Activated T-helper 2 cell treated with anti-CD3 and anti-CD28 coated beads, Interferon-gamma antibody, Interleukin-2, Interleukin-4, amounts not matched to agents 10 μg/mL and 5 μg/mL and 100 μg/mL, durations not matched to agents 14 hours and 24 hours and 36 hours (primary cell): ENCODE results near the gene SEPTIN1. TPM values are rescaled to one million over a fixed set of nuclear protein-coding genes. Genes with fewer than 3 reads are reported as not detected.

Experiments used
- DNase-seq: peaks from one replicate; pipeline ENCODE4 v3.0.0; 2021; ENCODE audit warnings: low spot score
- H3K27ac Mint-ChIP-seq: one replicate; pipeline ENCODE4 v1.8.0; 2021; ENCODE audit warnings: mixed read lengths
- H3K27me3 Mint-ChIP-seq: one replicate; pipeline ENCODE4 v1.8.0; 2021; ENCODE audit warnings: low read depth, mixed read lengths
- H3K36me3 Mint-ChIP-seq: one replicate; pipeline ENCODE4 v1.8.0; 2021; ENCODE audit warnings: low read depth, mixed read lengths
- H3K4me1 Mint-ChIP-seq: one replicate; pipeline ENCODE4 v1.8.0; 2021; ENCODE audit warnings: low read depth, mixed read lengths
- H3K4me3 Mint-ChIP-seq: one replicate; pipeline ENCODE4 v1.8.0; 2021; ENCODE audit warnings: low read depth, mild to moderate bottlenecking, moderate library complexity, mixed read lengths
- H3K9me3 Mint-ChIP-seq: one replicate; pipeline ENCODE4 v1.8.0; 2021; ENCODE audit warnings: mixed read lengths
- intact Hi-C: fragments of 100-400 bp; cut with micrococcal nuclease; formaldehyde crosslinking; loops from one replicate; pipeline ENCODE4 v1.15.1; 2023
- total RNA-seq: library from RNA; stranded (reverse); gene quantifications from 2 replicates; pipeline ENCODE4 v1.2.3, GENCODE V29; 2022

The SEPTIN1 gene
- total RNA-seq, 1 donor from 2014 or later: 173 TPM

DNA sequence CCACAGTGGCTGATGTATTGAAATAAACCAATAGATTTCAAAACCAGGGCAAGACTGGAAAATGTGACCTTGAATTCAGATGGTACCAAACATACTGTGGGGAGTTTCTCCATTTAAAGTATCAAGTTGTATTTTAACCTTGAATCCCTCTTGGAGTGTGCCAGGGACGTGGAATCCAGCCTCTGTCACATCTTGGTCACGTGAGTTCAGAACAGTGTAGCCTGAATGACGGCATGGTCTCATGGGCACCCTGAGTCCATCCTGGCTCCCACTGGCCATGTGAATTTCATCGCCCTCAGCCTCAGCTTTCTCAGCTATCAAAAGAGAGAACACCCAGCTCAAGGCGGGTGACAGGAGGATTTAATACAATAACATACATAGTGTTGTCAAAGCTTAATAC, 31.8 kb upstream of the SEPTIN1 start:
- Mint-ChIP-seq H3K4me3 (no peak overlapping the region), H3K36me3 (peaks cover 51% of the 10 kb centered on the region), H3K4me1 (peaks cover 36% of the 10 kb centered on the region), H3K27me3 (no peaks in the 10 kb centered on the region), H3K9me3 (no peaks in the 10 kb centered on the region), H3K27ac (no peak overlapping the region)
- intact Hi-C loops: no loop called here
- no peak for DNase-seq

DNA sequence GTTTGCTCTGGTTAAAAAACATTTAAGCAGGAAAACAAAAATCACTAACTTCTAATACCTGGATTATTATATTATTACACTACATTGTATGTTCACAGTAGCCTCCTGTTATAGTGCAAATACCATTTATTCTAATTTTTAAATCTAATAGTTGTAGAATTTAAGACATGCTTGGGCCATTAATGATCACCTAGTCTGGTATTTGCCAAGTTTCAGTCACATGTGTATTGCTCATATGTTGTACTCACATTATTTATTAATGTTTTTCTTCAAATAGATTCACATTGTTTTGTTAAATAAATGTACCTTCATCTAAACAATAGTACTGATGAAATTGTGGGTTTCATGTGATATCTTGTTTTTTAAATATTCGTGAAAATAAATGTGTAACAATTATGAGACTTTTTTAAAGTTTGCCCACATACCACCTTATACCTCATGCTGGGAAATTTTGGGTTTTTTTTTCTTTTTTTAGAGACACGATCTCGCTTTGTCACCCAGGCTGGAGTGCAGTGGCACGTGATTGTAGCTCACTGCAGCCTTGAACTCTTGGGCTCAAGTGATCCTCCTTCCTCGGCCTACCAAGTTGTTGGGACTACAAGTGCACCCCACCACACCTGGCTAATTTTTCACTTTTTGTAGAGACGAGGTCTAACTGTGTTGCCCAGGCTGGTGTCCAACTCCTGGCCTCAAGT, 30.9 kb upstream of the SEPTIN1 start:
- DNase-seq: no peak

DNA sequence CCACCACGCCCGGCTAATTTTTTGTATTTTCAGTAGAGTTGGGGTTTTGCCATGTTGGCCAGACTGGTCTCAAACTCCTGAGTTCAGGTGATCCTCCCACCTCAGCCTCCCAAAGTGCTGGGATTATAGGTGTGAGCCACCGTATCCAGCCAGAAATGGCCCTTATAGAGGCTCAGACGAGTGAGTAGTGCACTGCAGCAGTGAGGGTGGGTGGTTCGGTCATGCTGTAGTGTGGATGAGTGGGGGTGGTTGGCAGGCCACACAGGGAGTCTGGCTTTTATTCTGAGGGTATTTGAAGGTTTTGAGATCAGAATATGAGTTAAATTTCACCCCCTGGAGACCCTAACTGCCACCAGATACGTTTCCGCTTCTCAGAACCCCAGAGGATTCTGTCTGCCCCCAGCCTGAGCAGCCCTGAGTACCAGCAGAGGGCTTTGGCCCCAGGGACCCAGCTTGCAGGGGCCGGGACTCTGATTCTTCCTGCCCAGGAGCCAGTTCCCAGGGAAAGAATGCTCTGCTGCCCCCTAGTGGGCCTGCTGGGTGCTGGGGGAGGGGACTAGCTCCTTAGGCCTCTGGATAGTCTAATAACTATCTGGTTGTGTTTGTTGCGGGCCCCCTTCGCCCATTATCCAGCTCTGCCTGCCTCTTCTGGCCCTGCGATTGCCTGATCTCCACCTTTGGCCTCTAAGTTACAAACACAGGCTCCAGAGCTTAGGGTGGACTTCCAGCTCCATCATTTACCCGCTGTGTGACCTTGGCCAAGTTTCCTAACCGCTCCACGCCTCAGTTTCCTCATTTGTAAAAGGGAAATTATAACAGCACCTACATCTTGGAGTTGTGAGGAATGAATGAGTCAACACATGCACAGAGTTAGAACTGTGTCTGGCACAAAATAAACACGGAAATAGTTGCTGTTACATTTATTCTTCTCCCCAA, 27.0 kb upstream of the SEPTIN1 start:
- H3K4me3 Mint-ChIP-seq: peak overlapping the region; percentile 80
- peak overlapping the region; percentile 22 for H3K27ac Mint-ChIP-seq
- H3K36me3 Mint-ChIP-seq: peaks cover 32% of the 10 kb centered on the region
- H3K9me3 Mint-ChIP-seq: no peaks in the 10 kb centered on the region
- H3K27me3 Mint-ChIP-seq: no peaks in the 10 kb centered on the region
- DNase-seq: peak; percentile 85
- intact Hi-C loops: loop anchor here (1.0 to 10.0 kb wide), 5 partner anchors 9 to 315 kb away; partner anchors contain the start of genes CD2BP2, MAPK3, TBC1D10B and TBX6
- H3K4me1 Mint-ChIP-seq: peaks cover 29% of the 10 kb centered on the region

More for the DNA sequence above, 30.9 kb upstream of the SEPTIN1 start:
- intact Hi-C loops: no loop called here
- H3K36me3 Mint-ChIP-seq: peaks cover 49% of the 10 kb centered on the region
- H3K4me3 Mint-ChIP-seq: no peak overlapping the region
- H3K4me1 Mint-ChIP-seq: peaks cover 39% of the 10 kb centered on the region
- no peaks in the 10 kb centered on the region for H3K9me3 Mint-ChIP-seq
- peak overlapping the region; percentile 53 for H3K27ac Mint-ChIP-seq
- no peaks in the 10 kb centered on the region for H3K27me3 Mint-ChIP-seq

DNA sequence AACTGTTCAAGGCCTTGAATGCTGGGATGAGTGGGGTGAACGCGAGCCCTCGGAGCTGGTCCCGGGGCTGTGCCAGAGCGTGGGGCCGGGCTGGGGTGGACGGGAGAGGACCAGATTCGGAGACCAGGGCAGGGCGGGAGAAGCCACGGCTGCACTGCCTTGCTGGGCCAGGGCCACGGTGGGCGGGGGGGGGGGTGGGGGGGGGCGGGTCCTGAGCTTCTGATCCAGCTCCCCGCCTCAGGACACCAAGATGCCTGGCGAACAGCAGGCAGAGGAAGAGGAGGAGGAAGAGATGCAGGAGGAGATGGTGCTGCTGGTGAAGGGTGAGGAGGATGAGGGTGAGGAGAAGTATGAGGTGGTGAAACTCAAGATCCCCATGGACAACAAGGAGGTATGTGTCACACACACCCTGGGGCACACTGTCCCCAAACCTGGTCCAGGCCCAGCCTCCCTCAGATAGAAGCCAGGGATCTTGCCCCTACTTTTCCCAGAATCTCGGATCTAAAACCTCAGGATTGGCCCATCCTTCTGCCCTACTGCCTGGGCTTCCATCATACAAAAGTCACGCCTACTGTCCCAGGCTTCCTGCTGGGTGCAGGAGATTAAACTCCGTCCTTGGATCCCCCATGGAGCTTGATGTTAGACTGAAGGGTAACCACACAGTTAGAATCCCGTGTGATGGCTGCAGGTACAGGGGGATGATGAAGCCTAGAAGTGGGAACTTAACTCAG, 25.6 kb upstream of the SEPTIN1 start:
- DNase-seq: no peak
- intact Hi-C loops: loop anchor here (2.0 to 10.0 kb wide), 6 partner anchors 23 to 313 kb away; partner anchors contain the start of genes CD2BP2, DCTPP1, MAPK3 and TBC1D10B
- H3K27ac Mint-ChIP-seq: peak overlapping the region; percentile 79

DNA sequence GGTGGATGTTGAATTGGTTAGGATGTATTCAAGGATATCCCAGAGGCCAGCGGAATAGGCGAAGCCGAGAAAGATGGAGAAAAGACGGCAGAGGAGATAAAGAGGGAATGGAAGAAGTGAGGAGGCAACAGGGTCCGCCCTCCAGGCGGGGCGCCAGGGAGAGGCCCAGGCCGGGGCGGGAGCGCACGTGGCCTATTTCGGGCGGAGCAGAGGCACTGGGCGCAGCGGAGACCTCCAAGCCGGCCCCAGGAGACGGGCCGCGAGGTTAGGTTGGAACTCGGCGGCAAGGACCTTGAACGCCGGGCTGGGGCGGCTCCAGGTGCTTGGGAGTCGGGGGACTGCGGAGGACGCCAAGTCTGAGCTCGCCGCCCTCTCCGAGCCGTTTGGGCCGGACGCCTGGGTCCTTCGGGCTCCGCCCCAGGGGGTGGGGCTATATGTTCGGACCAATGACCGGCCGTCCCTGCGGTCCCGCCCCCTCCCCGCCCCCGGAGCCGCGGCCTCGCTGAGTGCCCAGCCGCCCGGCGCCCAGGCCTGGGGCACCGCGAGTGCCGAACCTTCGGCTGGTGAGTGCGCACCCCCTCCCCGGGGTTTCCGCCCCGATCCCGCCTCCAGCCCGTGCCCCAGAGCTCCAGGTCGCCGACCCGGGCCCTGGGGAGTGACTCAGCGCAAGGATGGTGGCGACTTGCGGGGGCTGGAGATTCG, 24.9 kb upstream of the SEPTIN1 start, which contains the start of gene ZNF771:
Gene ZNF771 (plus strand): TSS at position 505 of the 702 bp plus-strand sequence. CDS start 448 bp downstream, outside the sequence.
- no peaks in the 10 kb centered on the region for H3K9me3 Mint-ChIP-seq
- peak within 1 kb of the TSS; percentile 95 for H3K4me3 Mint-ChIP-seq
- peaks cover 21% of the 10 kb centered on the region for H3K36me3 Mint-ChIP-seq
- peak; percentile 82 for DNase-seq
- H3K27me3 Mint-ChIP-seq: no peaks in the 10 kb centered on the region
- intact Hi-C loops: loop anchor here (2.0 to 10.0 kb wide), 5 partner anchors 24 to 312 kb away; partner anchors contain the start of genes CD2BP2, DCTPP1, MAPK3 and TBX6
- peaks cover 28% of the 10 kb centered on the region for H3K4me1 Mint-ChIP-seq
- peak within 1 kb of the TSS; percentile 97 for H3K27ac Mint-ChIP-seq

More for the DNA sequence above, 25.6 kb upstream of the SEPTIN1 start:
- Mint-ChIP-seq H3K4me1 (peaks cover 28% of the 10 kb centered on the region), H3K9me3 (no peaks in the 10 kb centered on the region), H3K4me3 (peak overlapping the region; percentile 80), H3K27me3 (no peaks in the 10 kb centered on the region), H3K36me3 (peaks cover 23% of the 10 kb centered on the region)

DNA sequence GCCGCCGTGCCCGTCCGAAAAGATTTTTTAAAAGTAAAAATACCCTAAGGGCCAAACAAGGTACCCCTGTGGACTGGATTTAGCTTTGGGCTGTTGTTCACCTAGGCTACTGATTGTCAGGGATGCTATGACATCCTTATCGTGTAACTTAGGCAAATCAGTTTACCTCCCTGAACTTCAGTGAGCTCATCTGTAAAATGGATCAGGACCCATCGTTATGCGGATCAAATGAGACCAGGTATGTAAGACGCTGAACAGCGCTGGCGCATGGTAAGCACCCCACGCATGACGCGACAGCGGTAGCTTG, 24.4 kb upstream of the SEPTIN1 start:
- peaks cover 17% of the 10 kb centered on the region for H3K36me3 Mint-ChIP-seq
- H3K9me3 Mint-ChIP-seq: no peaks in the 10 kb centered on the region
- H3K27ac Mint-ChIP-seq: peak overlapping the region; percentile 97
- peak overlapping the region; percentile 95 for H3K4me3 Mint-ChIP-seq
- H3K27me3 Mint-ChIP-seq: no peaks in the 10 kb centered on the region
- H3K4me1 Mint-ChIP-seq: peaks cover 24% of the 10 kb centered on the region
- no peak for DNase-seq
- intact Hi-C loops: loop anchor here (2.0 to 10.0 kb wide), 5 partner anchors 24 to 312 kb away; partner anchors contain the start of genes CD2BP2, DCTPP1, MAPK3 and TBX6

DNA sequence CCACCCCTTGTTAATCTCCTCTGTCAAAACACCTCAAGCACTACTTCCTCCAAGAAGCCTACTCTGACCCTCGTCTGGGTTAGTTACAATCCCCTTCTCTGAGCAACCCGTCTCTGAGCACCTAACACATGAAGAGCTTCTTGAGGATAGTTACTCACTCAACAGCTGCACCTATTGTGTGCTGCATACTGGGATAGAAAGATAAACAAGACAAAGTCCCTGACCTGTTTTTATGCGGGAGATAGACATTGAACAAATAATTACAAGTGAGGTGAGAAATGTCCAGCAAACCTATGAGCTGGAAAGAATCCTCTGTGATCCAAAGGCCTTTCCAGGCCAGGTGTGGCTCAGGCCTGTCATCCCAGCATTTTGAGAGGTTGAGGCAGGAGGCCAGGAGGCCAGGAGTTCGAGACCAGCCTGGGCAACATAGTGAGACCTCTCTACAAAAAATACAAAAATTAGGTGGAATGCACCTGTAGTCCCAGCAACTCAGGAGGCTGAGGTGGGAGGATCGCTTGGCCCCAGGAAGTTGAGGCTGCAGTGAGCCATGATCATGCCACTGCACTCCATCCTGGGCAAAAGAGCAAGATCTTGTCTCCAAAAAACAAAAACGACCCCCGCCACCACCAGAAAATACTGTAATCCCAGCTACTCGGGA, 19.5 kb upstream of the SEPTIN1 start:
- peak overlapping the region; percentile 40 for H3K27ac Mint-ChIP-seq
- intact Hi-C loops: loop anchor here (10.0 kb wide), 2 partner anchors 47 to 307 kb away; partner anchors contain the start of genes CD2BP2, TBX6 and YPEL3

DNA sequence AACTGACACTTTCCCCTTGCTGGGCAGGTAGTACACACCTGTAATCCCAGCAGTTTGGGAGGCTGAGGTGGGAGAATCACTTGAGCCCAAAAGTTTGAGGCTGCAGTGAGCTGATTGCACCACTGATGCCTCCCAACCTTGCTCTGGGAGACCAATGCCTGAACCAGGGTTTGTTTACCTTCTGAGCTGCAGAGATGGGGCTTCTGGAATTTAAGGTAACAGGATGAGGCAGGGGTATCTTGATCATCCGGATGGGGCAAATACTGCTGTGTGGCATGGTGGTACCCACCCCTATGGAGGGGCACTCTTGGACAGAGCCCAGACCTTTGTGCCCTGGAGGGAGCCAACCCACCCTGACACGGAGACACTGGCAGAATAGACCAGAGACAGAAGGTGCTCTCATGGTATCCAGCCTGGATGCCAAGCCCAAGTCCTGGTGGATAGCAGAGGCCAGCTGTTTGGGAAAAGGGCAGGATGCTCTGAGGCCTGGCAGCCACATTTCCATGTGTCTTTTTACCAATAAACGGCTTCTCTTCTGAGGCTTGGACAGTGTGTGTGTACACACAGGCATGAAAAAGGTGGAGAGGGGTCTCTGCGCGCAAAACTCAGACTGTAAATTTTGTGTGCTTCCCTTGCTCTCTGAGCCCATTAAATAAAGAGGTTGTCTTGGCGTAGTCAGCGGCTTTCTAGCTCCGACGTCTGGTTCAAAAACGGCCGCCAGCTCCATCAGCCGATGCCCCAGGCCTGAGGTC, 17.2 kb upstream of the SEPTIN1 start:
- H3K36me3 Mint-ChIP-seq: peaks cover 28% of the 10 kb centered on the region
- intact Hi-C loops: loop anchor here (1.0 to 10.0 kb wide), 3 partner anchors 10 to 305 kb away; partner anchors contain the start of genes CD2BP2, TBX6 and YPEL3
- H3K4me3 Mint-ChIP-seq: peak overlapping the region; percentile 86
- no peak for DNase-seq
- no peaks in the 10 kb centered on the region for H3K27me3 Mint-ChIP-seq
- H3K9me3 Mint-ChIP-seq: no peaks in the 10 kb centered on the region
- peaks cover 39% of the 10 kb centered on the region for H3K4me1 Mint-ChIP-seq
- peak overlapping the region; percentile 88 for H3K27ac Mint-ChIP-seq

More for the DNA sequence above, 19.5 kb upstream of the SEPTIN1 start:
- DNase-seq: no peak
- no peaks in the 10 kb centered on the region for H3K27me3 Mint-ChIP-seq
- H3K4me3 Mint-ChIP-seq: peak overlapping the region; percentile 61
- H3K36me3 Mint-ChIP-seq: peaks cover 21% of the 10 kb centered on the region
- H3K4me1 Mint-ChIP-seq: peaks cover 31% of the 10 kb centered on the region
- no peaks in the 10 kb centered on the region for H3K9me3 Mint-ChIP-seq

DNA sequence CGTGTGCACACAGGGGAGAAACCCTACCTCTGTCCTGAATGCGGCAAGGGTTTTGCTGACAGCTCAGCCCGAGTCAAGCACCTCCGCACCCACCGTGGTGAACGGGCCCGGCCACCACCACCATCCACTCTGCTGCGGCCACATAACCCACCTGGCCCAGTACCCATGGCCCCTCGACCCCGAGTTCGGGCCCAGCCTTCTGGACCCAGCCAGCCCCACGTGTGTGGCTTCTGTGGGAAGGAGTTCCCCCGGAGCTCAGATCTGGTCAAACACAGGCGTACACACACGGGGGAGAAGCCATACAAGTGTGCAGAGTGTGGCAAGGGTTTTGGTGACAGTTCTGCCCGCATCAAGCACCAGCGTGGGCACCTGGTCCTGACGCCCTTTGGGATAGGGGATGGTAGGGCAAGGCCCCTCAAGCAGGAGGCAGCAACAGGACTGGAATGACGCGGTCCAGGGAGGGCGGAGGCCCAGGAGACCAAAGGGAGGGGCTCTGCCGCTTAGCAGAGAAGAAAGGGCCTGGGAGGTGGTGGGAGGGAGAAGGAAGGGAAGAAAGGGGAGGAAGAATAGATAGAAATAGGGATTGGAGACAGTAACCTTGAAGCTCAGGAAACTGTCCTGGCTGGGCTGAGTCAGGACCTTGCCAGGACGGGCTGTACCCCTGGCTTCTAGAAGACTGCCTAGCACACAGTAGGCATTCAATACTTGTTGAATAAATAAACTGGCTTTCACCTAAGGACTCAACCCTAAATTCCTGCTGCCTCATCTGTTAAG, 16.5 kb upstream of the SEPTIN1 start:
- peaks cover 28% of the 10 kb centered on the region for H3K36me3 Mint-ChIP-seq
- H3K4me3 Mint-ChIP-seq: peak overlapping the region; percentile 42
- intact Hi-C loops: no loop called here
- peaks cover 41% of the 10 kb centered on the region for H3K4me1 Mint-ChIP-seq
- no peaks in the 10 kb centered on the region for H3K27me3 Mint-ChIP-seq
- DNase-seq: no peak
- H3K27ac Mint-ChIP-seq: peak overlapping the region; percentile 38
- no peaks in the 10 kb centered on the region for H3K9me3 Mint-ChIP-seq

DNA sequence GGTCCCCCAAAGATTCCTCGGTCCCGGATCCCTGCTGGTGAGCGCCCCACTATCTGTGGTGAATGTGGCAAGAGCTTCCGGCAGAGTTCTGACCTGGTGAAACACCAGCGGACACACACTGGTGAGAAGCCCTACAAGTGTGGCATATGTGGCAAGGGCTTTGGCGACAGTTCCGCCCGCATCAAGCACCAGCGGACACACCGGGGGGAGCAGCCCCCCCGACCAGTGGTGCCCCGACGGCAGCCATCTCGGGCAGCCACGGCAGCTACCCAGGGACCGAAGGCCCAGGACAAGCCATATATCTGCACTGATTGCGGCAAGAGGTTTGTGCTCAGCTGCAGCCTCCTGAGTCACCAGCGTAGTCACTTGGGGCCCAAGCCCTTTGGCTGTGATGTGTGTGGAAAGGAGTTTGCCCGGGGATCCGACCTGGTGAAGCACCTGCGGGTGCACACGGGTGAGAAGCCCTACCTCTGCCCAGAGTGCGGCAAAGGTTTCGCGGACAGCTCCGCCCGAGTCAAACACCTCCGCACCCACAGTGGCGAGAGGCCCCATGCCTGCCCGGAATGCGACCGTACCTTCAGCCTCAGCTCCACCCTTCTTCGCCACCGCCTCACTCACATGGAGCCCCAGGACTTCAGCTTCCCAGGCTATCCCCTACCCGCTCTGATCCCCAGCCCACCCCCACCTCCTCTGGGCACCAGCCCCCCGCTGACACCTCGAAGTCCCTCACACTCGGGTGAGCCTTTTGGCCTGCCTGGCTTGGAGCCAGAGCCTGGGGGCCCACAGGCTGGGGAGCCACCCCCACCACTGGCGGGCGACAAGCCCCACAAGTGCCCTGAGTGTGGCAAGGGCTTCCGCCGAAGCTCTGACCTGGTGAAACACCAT, 15.7 kb upstream of the SEPTIN1 start:
- Mint-ChIP-seq H3K36me3 (peaks cover 28% of the 10 kb centered on the region), H3K4me3 (no peak overlapping the region), H3K27ac (no peak overlapping the region), H3K9me3 (no peaks in the 10 kb centered on the region), H3K4me1 (peaks cover 41% of the 10 kb centered on the region), H3K27me3 (no peaks in the 10 kb centered on the region)
- no peak for DNase-seq
- intact Hi-C loops: no loop called here
